Activated naive CD4-positive, alpha-beta T cell treated with Interleukin-2 at 50 U/mL for 16 hours (primary cell): Measurements from ENCODE around the gene P2RX2.

Experiments used
- DNase-seq: peaks from one replicate; pipeline ENCODE4 v3.0.0-alpha.2; 2020

Gene P2RX2

DNA sequence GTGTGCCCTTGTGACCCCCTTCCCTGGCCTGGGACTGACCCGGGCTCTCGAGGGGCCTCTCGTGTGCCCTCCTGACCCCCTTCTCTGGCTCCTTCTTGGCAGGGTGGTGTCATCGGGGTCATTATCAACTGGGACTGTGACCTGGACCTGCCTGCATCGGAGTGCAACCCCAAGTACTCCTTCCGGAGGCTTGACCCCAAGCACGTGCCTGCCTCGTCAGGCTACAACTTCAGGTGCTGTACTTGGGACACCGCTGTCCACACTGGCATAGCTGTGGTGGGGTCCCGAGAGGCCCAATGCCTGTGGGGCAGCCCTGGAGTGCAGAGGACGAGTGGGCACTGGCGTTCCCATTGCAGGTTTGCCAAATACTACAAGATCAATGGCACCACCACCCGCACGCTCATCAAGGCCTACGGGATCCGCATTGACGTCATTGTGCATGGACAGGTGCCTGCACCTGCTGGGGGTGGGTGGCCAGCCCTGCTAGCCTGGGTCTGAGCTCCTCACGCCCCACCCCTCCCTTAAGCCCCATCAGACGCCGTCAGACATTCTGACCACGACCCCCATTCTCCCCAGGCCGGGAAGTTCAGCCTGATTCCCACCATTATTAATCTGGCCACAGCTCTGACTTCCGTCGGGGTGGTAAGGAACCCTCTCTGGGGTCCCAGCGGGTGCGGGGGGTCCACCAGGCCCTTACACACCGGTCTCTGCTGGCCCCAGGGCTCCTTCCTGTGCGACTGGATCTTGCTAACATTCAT is 2.5 kb downstream of the P2RX2 start:
- DNase-seq, result no peak

DNA sequence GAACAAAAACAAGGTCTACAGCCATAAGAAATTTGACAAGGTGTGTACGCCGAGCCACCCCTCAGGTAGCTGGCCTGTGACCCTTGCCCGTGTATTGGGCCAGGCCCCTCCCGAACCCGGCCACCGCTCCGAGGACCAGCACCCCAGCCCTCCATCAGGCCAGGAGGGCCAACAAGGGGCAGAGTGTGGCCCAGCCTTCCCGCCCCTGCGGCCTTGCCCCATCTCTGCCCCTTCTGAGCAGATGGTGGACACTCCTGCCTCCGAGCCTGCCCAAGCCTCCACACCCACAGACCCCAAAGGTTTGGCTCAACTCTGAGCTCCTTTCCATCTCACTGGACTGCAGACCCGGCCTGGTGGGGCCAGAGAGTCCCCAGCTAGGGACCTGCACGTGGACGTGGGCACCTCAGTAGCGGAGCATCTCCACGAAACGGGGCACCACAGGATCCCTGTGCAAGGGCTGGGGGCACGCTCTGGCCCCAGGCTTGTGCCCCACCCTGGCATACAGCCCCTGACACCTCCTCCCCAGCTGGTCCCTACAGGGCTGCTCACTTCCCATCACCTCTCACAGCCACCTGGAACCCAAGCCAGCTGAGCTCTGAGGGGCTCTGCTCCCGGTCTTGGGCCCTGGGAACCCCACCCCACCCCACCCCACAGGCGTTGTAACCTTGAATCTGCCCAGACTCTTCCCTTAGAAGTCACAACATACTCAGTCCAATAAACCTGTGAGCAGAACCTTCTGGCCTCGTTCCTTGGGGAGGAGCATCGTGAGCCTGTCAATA is 3.3 kb downstream of the P2RX2 start:
- DNase-seq, result no peak

DNA sequence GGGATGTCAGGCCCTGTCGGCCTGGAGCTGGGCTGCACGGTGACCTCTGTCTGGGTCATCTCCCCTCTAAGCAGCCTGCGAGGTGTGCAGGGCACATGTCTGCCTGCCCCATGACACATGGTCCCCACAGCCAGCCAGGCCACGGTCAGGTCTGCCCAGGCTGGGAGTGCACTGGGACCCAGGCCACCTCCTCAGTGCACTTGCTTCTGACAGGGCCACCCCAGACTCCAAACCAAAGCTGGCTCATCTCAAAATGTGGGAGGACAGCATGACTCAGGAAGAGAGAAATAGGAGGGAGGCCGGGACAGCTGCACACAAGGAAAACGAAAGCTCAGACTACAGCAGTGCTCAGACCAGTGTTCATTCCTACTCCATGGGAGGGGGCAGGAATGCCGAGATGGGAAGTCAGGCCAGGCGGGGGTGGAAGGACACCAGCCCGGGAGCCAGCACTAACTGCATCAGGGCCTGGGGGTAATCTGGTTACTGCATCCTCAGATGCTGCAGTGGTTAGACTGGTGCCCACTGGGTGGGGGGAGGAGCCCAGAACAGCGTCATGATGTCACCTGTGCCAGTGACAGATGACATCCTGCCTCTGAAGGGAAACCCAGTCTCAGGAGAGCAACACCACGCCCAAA is 4.0 kb downstream of the P2RX2 start:
- DNase-seq, result no peak

DNA sequence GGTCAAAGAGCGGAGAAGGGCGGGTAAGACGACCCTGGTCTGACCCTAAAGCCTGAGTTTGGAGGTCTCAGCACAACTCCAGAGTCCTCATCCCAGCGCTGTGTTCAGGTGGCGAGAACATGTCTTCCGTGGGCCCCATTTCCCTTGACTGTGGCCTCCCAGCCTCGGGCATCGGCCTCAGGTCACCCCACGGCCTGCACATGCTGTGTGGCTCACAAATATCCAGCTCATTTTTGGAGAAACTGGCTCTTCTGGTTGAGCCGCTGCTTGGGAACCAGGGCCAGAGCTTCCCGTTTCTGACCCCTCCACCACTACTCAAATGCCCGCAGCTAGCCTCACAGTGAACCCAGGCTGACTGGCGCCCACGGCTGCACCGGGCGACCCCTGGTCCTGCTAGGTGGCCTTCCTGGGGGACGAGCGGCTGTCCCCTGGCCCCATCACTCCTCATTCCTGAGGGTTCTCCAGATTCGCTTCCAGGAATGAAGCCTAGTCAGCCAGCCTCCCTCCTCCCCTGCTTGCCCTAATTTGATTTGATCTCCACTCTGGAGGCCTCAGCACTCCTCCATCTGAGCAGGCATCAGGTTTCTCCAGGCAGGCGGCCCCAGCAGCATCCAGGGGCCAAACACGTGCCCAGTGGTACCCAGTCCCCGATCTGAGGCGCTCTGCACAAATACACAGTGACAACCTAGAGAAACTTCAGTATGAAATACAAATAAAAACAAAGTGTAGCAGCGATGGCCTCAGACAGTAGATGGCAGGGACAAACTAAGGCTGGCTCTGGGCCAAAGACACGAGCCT is 4.7 kb downstream of the P2RX2 start:
- DNase-seq, result no peak

DNA sequence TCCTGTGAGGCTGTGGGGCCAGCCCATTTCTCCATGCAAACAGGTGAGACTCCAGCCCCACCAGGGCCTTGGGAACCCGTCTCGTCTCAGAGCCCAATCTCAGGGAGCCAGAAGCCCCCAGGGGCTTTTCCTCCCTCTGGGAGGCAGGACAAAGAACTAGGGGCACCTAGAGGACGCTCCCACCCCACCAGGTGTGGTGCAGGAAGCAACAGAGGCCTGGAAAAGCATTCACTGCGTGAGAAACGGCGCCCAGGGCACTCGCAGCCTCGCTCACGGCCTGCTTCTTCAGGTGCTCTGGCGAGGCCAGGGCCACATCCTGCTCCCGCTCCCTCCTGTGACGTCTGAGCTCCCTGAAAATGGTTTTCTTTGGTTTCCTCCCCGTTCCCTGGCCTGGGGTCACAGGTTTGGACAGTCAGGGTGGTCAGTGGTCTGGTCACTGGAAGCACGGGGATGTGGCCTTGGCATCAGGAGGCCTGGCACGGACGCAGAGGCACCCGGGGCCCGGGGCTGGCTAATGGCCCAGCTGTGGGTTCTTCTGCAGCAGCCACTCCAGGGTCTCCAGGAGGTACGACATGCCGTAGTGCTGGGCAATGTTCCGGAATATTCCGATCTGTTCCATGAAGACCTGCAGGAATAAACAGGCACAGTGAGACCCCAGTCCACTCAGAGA is 5.7 kb downstream of the P2RX2 start:
- DNase-seq, result no peak

DNA sequence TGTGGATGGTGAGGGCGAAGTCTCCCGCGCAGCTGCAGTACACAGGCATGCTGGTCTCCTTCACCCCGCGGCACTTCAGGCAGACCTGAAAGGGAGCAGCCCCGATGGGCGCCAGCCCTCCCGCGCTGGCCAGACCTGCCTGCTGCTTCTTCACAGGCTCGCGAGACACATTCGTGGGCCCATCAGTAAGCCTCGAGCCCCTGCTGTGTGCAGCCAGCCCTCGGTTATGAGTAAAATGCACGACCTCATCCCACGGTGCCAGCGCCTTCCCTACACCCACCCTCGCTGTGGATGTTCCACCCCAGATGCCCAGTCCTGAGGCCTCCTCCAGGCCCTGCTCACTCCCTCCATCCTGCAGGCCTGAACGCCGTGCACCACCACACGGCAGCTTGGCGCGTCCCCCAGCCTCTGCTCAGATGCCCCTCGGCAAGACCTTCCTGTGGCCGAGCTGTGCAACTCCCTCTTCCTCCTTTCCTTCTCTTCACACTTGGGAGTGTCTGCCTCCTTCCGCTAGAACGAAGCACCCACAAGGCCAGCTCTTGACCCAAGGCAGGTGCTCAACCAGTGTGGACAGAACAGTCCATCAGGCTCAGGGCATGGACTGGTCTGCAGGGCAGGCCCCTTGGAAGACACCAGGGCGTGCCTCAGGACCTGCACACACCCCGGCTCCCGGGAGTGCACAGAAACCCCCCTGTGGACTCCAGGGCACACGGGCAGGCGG is 6.5 kb downstream of the P2RX2 start:
- no peak for DNase-seq

DNA sequence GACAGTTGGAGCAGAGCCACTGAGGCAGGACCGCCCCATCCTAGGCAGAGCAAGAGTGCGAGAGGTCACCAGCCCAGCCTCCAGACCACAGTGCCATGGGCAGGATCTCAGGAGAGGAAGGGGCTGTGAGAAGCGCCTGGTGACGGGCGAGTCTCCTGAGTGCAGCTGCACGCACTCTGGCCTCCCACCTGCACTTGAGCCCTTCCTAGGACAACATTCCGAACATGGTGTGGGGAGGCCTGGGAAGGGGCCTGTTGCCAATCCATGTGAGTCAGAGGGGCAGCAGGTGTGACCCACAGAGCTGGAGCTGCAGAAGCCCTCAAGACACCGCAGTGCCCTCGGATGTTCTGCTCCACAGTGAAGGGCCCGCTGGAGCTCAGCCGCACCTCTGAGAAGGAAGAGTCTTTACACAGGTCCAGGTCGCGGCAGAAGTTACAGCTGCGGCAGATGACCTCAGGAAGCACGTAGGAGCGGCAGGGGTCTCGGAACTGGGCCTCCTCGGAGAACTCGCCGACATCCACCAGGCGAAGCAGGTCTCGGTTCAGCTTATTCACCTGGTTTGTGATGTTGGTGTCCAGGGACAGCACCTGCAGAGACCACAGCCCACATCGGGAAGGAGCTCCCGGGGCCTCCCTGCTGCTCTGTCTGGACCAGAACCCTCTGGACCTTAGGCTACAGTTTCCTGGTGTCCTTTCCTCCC is 7.3 kb downstream of the P2RX2 start:
- DNase-seq, result no peak

DNA sequence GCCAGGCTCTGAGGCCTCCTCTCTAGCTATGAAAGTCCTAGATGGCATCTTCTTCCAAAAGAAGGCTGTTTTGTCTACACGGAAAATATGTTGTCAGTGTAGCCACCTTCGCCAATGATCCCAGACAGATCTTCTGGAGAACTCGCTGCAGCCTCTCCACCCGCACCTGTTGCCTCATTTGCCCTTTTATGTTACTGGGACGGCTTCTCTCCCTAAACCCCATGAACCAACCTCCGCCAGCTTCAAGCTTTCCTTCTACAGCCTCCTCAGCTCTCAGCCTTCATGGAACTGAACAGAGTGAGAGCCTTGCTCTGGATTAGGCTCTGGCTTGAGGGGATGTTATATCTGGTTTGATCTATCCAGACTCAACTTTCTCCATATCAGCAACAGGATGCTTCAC is 10.8 kb downstream of the P2RX2 start:
- no peak for DNase-seq

DNA sequence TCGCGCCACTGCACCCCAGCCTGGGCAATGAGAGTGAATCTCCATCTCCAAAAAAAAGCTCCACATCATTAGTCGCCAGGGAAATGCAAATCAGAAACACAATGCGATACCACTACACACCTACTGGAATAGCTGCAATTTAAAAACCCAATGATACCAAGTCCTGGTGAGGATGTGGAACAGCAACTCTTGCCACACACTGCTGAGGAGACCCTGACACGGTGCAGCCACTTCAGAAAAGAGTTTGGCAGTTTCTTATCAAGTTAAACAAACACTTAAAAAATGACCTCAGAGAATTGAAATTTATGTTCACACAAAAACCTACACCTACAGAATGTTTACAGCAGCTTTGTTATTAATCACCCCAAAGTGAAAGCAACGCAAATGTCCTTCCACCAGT is 12.1 kb downstream of the P2RX2 start:
- DNase-seq, result no peak

DNA sequence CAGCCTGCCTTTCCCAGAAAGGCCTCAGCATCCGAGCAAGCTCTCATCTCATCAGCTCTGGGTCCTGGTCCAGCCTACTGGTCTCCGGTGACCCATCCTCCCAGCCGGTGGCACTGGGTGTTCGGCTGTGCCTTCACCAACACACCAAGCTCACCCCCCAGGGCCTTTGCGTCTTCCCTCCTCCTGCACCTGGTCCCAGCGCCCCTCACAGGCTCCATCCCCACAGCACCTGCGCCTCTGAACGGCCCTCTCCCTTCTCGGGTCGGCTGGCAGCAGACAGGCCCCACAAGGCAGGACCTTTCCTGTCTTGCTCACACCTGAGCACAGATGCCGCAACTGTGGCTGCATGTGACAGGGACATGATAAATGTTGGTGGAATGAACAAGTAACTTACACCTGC is 13.1 kb downstream of the P2RX2 start:
- no peak for DNase-seq

DNA sequence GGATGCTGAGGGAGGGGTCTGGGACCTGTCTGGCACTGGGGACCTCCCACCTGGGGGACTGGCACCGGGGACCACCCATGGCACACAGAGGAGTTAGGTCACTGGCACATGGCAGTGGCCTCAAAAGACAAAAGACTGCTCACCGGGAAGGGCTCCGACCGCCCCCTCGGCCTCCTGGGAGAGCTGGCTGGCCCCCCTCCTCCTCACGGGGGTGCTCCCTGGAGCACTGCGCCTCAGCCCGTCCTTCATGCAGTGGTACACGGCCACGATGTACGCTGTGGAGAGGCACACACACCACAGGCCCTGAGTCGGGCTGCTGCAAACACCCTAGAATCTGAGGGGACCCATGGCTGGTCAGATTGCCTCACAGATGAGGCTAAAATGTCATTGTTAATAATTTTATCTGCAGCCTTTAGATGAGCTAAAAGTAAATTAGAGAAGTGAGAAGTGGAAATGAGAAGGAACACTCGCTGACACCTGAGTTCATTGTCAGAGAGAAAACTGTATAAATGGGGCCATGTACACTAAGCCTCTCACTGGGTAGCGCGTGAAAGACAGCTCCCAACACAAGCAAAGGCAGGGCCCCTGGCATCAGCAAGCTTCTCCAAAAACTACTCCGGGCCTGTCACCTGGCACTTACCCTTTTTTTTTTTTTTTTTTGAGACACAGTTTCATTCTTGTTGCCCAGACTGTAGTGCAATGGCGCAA is 14.1 kb downstream of the P2RX2 start:
- DNase-seq, result no peak

DNA sequence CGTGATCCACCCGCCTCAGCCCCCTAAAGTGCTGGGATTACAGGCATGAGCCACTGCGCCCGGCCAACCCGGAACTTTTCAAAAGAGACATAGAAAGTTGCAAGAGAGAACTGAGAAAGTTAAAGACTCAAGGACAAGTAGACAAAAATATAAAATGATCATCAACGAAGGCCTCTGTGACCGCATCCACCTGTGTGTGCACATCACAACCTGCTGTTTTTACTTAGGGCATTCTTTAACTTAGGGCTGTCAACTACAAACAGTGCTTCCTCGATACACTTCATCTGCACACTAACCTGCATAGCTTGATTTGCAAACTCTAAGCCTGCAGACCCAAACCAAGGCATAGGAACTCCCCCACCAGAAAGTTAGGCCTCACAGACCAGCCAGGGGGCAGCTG is 14.8 kb downstream of the P2RX2 start:
- no peak for DNase-seq

DNA sequence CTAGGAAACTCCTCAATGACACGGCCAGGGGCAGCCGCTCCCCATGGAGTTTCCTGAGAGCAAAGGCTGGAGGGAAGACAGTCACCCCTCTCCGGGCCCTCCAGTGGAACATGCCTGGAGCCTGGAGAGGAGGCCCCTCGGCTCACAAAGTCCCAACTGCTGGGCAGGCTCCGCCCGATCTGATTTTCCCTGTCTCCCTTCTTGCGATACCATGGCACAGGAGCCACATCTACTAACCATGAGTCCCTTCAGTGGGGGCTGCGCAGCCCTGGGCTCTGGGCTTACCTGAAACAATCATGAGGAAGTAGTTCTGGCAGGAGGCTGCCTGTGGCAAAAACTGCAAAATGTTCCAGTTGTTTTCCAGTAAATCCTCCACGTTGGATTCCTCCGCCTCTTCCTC is 15.3 kb downstream of the P2RX2 start:
- no peak for DNase-seq

DNA sequence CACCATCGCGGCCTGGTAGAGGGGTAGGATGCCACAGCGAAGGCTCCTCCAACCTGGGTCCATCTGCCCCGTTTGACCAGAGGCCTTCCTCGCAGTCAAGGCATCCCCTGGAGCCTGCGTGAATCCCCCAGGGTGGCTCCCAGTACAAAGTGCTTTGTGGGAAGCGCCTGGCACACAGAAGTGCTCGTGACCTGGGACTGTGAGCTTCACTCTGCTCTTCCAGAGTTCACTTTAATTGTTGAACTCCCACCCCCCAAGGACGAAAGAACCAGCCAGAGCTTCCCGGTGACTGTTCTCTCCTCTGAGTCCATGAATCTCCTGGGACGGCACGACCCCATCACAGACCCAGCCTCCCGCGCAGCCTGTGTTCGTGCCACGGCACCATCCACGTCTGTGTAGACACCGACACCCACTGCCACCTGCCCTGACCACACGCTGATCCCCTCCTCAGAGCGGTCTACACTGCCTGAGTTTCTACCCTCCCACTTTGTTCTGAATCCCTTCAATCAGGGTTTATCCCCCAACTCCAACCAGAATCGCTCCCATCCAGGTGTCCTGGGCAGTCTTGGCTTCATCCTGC is 15.9 kb downstream of the P2RX2 start:
- no peak for DNase-seq

DNA sequence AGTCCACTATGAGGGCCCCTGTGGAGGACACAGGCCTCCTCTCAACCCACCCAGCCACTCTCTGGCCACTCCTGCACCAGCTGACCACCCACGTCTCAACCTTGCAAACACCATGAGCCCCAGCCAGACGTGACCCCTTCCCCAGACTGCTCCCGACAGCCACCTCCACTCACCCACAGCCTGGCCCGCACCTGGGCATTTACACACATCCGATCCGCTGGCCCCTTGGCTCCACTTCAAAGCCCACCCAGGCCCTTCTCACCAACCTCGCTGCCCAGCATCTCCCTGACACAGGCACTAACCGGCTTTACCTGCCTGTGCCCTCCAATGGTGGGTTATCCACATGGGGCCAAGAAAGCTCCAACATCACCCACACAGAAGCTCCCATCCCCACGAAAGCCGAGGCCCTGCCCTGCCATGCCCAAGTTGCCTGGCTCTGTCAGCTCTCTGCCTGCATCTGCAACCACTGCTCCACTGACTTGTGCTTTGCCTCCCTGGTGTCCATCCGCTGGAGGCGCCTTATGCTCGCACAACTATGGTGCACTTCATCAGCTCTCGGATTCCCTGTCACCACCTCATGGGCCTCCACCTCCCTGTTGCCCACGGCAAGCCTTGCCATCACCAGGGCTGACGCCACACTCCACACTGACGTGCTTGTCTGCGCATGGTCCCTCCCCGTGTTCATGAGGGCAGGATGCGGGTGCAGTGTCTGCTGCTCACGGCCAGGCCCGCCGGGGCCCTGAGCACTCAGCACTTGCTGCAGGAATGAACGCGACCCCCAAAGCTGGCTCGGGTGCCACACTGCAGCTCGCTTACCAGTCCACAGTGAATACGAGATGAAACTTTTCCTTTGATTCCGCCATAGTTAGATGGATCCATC is 16.7 kb downstream of the P2RX2 start:
- no peak for DNase-seq

DNA sequence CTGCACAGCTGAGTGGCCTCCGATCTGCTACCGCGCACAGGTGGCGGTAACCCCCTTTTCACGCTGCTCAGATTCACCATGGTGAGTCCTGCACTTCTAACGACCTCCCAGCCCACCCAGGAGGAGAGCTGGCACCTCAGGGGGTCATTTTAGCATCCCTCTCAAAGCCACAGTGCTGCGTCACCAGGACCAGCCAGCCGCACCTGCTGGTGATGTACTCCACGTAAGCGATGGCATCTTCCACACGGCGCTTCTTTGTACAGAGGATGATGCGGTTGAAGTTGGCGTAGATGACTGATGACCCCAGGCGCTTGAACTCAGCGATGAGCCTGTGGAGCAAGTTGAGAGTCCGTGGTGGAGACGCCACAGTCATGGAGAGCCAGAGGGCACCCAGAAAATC is 19.2 kb downstream of the P2RX2 start:
- DNase-seq, result no peak

DNA sequence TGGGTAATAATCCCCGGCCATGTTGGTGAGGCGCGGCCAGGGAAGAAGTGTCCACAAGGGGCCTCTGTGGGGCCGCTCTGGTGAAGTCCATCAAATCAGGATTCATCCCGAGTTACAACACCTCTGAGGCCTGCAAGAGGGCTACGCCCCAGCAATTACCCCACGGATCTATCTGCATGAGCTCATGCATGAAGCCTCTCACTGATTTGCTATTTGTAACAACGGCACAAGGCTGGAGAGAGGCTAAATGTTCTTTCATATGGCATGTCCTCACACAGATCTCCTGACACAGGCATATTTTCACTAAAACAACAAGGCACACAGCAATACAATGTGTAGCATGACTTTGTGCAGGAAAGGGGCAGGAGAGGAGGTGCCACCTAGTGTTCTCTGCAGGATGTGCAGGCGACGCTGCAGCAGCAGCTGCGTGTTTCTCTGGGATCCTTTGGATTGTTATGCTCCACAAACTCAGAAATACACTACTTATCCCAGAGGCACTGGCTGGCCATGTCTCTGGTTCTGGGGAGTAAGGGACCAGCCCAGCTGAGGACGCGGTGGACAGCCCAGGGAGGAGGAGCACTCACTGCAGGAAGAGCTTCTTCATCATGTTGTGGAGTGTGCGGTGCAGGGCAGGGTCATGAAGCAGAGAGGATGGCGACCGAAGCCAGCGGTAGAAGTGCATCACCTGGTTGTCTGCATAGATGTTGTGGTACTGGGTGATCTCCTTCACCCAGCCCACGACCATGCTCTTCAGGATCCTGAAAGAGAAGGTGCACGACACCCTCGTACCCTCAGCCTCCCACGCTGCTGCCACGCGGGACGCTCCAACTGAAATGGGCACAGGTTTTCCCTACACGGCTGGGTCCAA is 20.2 kb downstream of the P2RX2 start:
- DNase-seq, result no peak

DNA sequence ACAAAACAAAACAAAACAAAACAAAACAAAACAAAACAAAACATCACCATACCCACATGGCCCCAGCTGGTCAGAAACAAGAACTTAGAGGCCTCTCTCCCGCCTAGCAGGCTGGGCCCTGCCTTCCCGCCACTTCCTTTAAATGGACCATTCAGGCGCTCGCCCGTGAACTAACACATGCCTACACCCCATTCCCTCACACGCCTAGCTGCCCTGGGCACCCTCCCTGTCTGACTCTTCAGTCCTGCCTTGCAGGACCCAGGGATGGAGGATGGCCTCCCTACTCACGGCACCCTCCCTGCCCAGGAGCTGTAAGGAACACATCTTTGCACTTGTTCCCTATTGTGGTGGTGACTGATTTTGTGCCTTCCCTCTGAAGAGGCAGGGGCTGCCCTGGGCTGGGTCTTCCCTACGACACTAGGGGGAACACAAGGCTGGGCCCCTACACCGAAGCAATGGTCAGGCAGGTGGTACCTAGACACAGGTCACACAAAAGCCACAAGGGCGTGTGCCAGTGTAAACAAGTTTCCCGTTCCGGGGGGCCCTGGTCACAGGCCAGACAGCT is 21.5 kb downstream of the P2RX2 start:
- no peak for DNase-seq
